WERI-Rb-1 (cell line): Measurements from ENCODE around the gene GALNTL6.

Experiments
- DNase-seq: peaks from one replicate; pipeline ENCODE4 v3.0.0-alpha.2; 2020
- H3K27ac ChIP-seq: fragments of 250-450 bp; sonication (Bioruptor Pico); 2 replicates; pipeline ENCODE4 v1.5.1; 2020; ENCODE audit warnings: mild to moderate bottlenecking, moderate library complexity
- H3K27me3 ChIP-seq: fragments of 250-450 bp; sonication (Bioruptor Pico); 2 replicates; pipeline ENCODE4 v1.5.1; 2021; ENCODE audit warnings: mild to moderate bottlenecking, low read depth, moderate library complexity; ENCODE audit not compliant: insufficient read depth, severe bottlenecking
- H3K36me3 ChIP-seq: fragments of 250-450 bp; sonication (Bioruptor Pico); 2 replicates; pipeline ENCODE4 v1.5.1; 2020; ENCODE audit warnings: mild to moderate bottlenecking, moderate library complexity
- H3K4me3 ChIP-seq: 2 replicates; pipeline ENCODE4 v1.5.1; 2011; ENCODE audit warnings: low read depth, mild to moderate bottlenecking, control low read depth, low read length
- H3K9me3 ChIP-seq: fragments of 250-450 bp; sonication (Bioruptor Pico); 2 replicates; pipeline ENCODE4 v1.5.1; 2021; ENCODE audit warnings: mild to moderate bottlenecking, moderate library complexity; ENCODE audit not compliant: severe bottlenecking
- CTCF ChIP-seq: IDR thresholded peaks from 2 replicates; pipeline ENCODE4 v1.5.1; 2011; ENCODE audit warnings: low read depth, mild to moderate bottlenecking, control low read depth, inconsistent platforms, low read length

Gene GALNTL6

DNA sequence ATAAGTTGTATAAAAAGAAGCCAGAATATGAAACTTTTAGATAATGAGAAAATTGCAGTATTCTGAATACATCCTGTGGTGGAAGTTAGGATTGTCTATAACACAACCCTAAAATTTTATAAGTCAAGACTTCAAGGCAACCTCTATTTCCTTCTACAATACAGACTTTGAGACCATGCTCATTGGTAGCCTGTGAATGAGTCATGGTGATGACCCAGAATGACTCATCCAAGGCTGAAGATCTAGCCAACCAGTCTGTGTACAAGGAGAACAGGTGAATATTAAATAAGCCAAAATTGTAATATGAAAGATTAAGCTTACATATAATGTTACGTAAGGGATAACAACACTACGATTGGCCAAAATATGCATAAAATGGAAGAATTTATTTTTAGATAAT is 879.5 kb downstream of the GALNTL6 start:
- Histone ChIP-seq H3K27ac (no peak overlapping the region), H3K9me3 (peaks cover 10% of the 10 kb centered on the region), H3K4me3 (no peak overlapping the region), H3K27me3 (no peaks in the 10 kb centered on the region), H3K36me3 (no peaks in the 10 kb centered on the region)
- DNase-seq = no peak
- no peak for TF ChIP-seq CTCF

DNA sequence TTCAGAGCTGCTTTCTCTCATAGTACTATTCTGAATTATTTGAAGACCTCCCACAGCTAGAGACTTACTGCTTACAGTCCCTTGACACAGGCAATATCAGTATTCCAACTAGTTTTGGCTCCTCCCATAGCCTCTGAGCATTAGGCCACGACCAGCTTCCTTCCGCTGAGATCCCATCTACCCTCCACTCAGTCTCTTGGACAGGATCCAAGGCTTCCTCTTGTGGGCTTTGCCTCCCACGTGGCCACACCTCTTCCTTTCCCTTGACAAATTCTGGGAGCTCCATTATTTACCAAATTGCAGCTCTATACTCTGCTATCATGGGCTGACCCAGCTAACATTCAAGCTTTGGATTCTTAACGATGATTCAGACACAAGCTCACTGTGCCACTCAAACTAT is 885.1 kb downstream of the GALNTL6 start:
- Histone ChIP-seq H3K27me3 (no peaks in the 10 kb centered on the region), H3K4me3 (no peak overlapping the region), H3K36me3 (no peaks in the 10 kb centered on the region), H3K9me3 (no peaks in the 10 kb centered on the region), H3K27ac (no peak overlapping the region)
- DNase-seq = no peak
- TF ChIP-seq CTCF = no peak

DNA sequence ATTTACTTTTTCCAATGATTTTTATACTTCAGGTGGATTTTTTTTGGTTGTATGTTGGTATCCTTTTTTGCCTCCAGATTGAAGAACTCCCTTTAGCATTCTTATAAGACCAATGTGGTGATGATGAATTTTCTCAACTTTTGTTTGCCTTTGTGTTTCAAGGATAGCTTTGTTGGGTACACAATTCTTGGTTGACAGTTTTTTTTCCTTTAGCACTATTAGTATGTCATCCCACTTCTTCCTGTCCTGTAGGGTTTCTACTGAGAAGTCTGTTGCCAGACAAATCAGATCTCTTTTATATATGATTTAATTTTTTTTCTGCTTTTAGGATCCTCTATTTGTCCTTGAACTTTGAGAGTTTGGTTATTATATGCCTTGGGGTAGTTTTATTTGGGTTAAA is 892.4 kb downstream of the GALNTL6 start:
- Histone ChIP-seq H3K4me3 (no peak overlapping the region), H3K27ac (no peak overlapping the region), H3K36me3 (no peaks in the 10 kb centered on the region), H3K27me3 (no peaks in the 10 kb centered on the region), H3K9me3 (peaks cover 23% of the 10 kb centered on the region)
- DNase-seq = no peak
- TF ChIP-seq CTCF = no peak

DNA sequence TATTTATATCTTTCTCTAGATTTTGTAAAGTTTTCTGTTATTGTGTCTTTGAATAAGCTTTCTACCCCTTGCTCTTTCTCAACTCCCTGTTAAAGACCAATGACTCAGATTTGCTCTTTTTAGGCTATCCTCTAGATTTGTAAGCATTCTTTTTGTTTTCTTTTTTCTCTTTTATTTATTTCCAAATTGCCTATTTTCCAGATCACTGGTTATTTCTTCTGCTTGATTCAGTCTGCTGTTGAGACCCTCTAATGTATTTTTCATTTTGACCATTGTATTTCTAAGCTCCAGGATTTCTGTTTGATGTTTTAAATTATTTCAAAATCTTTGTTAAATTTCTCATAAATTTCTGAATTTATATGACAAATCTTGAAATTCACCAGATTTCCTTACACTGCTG is 892.8 kb downstream of the GALNTL6 start:
- no peak overlapping the region for H3K27ac ChIP-seq
- H3K9me3 ChIP-seq = peaks cover 23% of the 10 kb centered on the region
- TF ChIP-seq CTCF = no peak

GRCh38 chr4:172707622-172708021 is 894.4 kb downstream of the GALNTL6 start:
- H3K4me3 ChIP-seq = no peak overlapping the region
- H3K9me3 ChIP-seq = peaks cover 23% of the 10 kb centered on the region
- no peaks in the 10 kb centered on the region for H3K36me3 ChIP-seq
- DNase-seq = no peak
- no peak overlapping the region for H3K27ac ChIP-seq
- no peaks in the 10 kb centered on the region for H3K27me3 ChIP-seq
- TF ChIP-seq CTCF = no peak

More for the DNA sequence above, 892.8 kb downstream of the GALNTL6 start:
- H3K27me3 ChIP-seq = no peaks in the 10 kb centered on the region
- no peak for DNase-seq
- H3K36me3 ChIP-seq = no peaks in the 10 kb centered on the region
- H3K4me3 ChIP-seq = no peak overlapping the region

DNA sequence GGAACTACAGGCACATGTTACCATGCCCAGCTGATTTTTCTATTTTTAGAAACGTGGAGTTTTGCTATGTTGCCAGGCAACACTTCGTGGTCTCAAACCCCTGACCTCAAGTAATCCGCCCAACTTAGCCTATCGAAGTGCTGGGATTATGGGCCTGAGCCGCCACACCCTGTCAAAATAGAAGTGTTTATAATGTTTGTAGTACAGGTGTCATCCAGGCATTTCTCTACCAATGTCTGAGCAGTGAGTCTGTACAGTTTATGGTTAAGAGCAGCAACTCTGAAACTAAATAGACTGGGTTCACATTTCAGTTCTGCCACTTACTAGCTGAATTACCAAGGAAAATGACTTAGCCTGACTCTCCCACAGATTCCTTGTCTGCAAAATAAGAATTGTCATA is 895.0 kb downstream of the GALNTL6 start:
- no peak for TF ChIP-seq CTCF
- Histone ChIP-seq H3K4me3 (no peak overlapping the region), H3K9me3 (peaks cover 23% of the 10 kb centered on the region), H3K36me3 (no peaks in the 10 kb centered on the region), H3K27ac (no peak overlapping the region), H3K27me3 (no peaks in the 10 kb centered on the region)
- peak; percentile 30 for DNase-seq
